Subcutaneous abdominal adipose tissue (tissue), 5 donors: ENCODE results near the gene PUS10.

Experiments
- H3K27ac ChIP-seq: one replicate; pipeline ENCODE4 v1.7.0; 2013; ENCODE audit warnings: low read depth, mild to moderate bottlenecking, inconsistent platforms, low read length, moderate library complexity
- H3K27me3 ChIP-seq, 5 donors: one replicate each; pipeline ENCODE4 v1.7.0; 2013; ENCODE audit warnings: low read length in 5 of 5, inconsistent platforms in 1 of 5; ENCODE audit not compliant: control insufficient read depth in 5 of 5, insufficient read depth in 4 of 5
- H3K36me3 ChIP-seq, 5 donors: one replicate each; pipeline ENCODE4 v1.7.0; 2013; ENCODE audit warnings: low read length in 5 of 5; ENCODE audit not compliant: control insufficient read depth in 5 of 5, insufficient read depth in 5 of 5
- H3K4me1 ChIP-seq, 5 donors: one replicate each; pipeline ENCODE4 v1.7.0; 2013; ENCODE audit warnings: low read length in 5 of 5, mild to moderate bottlenecking in 3 of 5, moderate library complexity in 1 of 5; ENCODE audit not compliant: control insufficient read depth in 5 of 5, insufficient read depth in 5 of 5
- H3K4me3 ChIP-seq, 5 donors: one replicate each; pipeline ENCODE4 v1.7.0; 2013; ENCODE audit warnings: low read length in 5 of 5, low read depth in 1 of 5
- H3K9ac ChIP-seq, 5 donors: one replicate each; pipeline ENCODE4 v1.7.0; 2013; ENCODE audit warnings: low read length in 5 of 5, mild to moderate bottlenecking in 4 of 5, moderate library complexity in 3 of 5
- H3K9me3 ChIP-seq, 5 donors: one replicate each; pipeline ENCODE4 v1.7.0; 2013; ENCODE audit warnings: low read length in 5 of 5; ENCODE audit not compliant: control insufficient read depth in 5 of 5
- donor health status: healthy.
- donor health status: healthy.
- donor health status: healthy.
- donor health status: healthy.
- donor health status: healthy.

Gene PUS10, protein sequence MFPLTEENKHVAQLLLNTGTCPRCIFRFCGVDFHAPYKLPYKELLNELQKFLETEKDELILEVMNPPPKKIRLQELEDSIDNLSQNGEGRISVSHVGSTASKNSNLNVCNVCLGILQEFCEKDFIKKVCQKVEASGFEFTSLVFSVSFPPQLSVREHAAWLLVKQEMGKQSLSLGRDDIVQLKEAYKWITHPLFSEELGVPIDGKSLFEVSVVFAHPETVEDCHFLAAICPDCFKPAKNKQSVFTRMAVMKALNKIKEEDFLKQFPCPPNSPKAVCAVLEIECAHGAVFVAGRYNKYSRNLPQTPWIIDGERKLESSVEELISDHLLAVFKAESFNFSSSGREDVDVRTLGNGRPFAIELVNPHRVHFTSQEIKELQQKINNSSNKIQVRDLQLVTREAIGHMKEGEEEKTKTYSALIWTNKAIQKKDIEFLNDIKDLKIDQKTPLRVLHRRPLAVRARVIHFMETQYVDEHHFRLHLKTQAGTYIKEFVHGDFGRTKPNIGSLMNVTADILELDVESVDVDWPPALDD

DNA sequence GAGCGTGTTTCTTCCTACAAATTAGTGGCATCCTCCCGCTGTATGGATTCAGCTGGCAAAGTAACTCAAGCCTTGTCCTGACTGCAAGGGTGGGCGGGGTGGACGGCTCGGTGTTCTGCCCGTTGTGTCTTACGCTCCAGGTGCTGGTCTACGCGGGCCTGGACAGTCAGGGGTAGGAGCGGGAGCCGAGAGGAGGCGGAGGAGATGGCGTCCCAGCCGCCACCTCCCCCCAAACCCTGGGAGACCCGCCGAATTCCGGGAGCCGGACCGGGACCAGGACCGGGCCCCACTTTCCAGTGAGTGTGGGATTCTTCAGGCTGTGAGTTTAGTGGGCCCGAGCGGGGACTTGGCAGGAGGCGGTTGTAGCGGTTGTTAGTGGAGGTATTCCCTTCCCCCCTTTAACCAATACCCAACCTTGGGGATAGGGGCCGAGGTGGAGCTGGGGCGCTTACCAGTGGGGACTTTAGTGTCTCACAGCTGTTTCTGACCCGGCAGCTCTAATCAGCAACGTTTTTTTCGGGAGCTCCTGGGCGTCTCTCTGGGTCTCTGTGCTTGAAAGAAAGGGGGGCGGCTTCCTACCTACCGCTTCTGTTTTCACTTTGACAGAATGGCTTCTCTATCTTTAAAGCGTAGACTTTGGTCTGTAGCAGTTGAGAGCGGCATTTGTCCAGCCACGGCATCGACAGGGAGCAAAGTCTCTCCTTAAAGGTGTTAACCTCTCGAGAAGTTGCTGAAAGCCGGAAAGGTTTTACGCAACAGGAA lies at the start of gene PUS10, which contains the start of gene PEX13:
Gene PUS10 (minus strand): TSS at position 700 of the 762 bp plus-strand sequence. CDS start 6,365 bp downstream, outside the sequence.
Gene PEX13 (plus strand): TSS at position 165 of the 762 bp plus-strand sequence. CDS start 40 bp downstream, at position 205.
- Histone ChIP-seq H3K36me3 (peaks cover 0 to 4% (median 0%) of the 10 kb centered on the region in 5 donors), H3K27me3 (no peaks in the 10 kb centered on the region), H3K9ac (peak within 1 kb of the TSS; percentile 95 to 99 (median 97)), H3K9me3 (no peaks in the 10 kb centered on the region), H3K4me3 (peak within 1 kb of the TSS; percentile 94 to 100 (median 100)), H3K4me1 (peaks cover 0 to 38% (median 30%) of the 10 kb centered on the region in 5 donors), H3K27ac (peak within 1 kb of the TSS; percentile 88)

DNA sequence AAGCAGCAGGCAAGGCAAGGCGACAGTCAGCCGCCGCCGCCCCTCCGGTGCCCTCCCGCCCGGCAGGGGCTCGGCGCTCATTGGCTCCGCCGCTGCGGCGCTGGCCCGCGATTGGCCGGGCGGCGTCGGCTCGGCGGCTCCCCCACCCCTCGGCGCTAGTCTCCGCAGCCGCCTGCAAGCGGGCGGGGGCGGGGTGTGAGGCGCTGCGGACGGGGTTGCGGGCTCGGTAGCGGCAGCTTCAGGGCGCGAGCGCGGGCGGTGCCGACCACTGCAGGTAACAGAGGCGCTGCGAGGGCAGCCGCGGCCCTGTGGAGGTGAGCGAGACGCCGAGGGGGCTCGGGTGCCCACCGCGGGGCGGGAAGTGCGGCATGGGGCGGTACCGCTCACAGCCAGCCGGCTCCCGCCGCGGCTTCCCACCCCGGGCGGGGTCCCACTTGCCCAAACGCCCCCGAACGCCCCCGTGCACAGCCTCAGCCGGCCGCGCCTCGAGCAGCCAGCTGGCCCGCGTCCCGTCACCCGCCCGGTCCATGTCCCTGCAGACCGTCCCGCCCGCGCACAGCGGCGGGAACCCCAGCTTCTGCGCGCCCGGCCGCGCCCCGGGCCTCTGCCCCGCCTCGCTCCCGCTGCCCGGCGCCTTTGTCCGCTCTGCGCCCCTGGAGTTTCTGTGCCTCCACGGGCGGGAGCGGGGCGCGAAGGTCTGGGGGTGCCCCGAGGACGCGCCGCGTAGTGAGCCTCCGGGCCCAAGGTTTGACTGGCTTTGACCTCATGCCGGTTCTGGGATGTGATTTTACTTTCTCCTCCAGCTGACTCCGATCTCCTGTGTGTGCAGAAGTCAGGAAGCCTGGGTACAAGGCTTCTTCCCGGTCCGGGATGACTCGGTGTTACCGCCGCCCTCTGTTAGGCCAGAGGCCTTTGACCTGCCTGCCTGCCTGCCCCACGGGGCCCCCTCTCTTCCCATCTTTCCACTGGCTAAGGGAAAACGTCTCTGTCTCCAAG lies 48.0 kb upstream of the PUS10 start, which contains the start of gene SANBR:
Gene SANBR (plus strand): TSS at position 158 of the 996 bp plus-strand sequence. CDS start 4,480 bp downstream, outside the sequence.
- Histone ChIP-seq H3K27ac (peak within 1 kb of the TSS; percentile 86), H3K9me3 (no peaks in the 10 kb centered on the region), H3K27me3 (no peaks in the 10 kb centered on the region), H3K4me3 (peak within 1 kb of the TSS; percentile 68 to 97 (median 86)), H3K36me3 (peaks cover 0 to 12% (median 4%) of the 10 kb centered on the region in 5 donors), H3K4me1 (peaks cover 0 to 14% (median 9%) of the 10 kb centered on the region in 5 donors), H3K9ac (peak within 1 kb of the TSS in 4 of 5 donors; percentile 76 to 80 (median 80))

GRCh38 chr2:61059382-61059781 lies 41.3 kb upstream of the PUS10 start:
- no peaks in the 10 kb centered on the region for H3K9me3 ChIP-seq
- no peak overlapping the region for H3K9ac ChIP-seq
- H3K36me3 ChIP-seq, result peaks cover 0 to 4% (median 3%) of the 10 kb centered on the region in 5 donors
- peaks cover 0 to 3% (median 0%) of the 10 kb centered on the region in 5 donors for H3K4me1 ChIP-seq
- no peak overlapping the region for H3K4me3 ChIP-seq
- H3K27me3 ChIP-seq, result no peaks in the 10 kb centered on the region
- no peak overlapping the region for H3K27ac ChIP-seq

DNA sequence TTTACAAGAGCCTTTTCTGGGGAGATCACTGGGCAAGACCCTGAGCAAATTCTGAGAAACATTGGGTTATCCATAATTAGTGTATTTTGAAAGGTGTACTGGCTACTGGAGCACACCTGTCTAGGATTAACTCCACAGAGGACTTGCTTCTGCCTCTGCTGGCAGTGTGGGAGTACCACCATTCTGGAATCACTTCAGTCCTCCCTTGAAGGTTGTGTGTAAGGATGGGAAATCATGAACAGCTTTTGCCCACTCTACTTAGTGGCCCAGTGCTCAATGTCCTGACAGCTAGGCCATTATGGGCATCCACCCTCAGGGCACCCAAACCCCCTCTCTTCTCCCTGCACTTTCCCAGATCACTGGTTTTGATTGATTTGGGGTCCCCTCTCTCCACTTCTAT lies 39.5 kb upstream of the PUS10 start:
- H3K4me1 ChIP-seq, result peaks cover 0 to 3% (median 0%) of the 10 kb centered on the region in 5 donors
- H3K27me3 ChIP-seq, result no peaks in the 10 kb centered on the region
- no peak overlapping the region for H3K9ac ChIP-seq
- H3K9me3 ChIP-seq, result no peaks in the 10 kb centered on the region
- H3K4me3 ChIP-seq, result no peak overlapping the region
- peaks cover 0 to 9% (median 3%) of the 10 kb centered on the region in 5 donors for H3K36me3 ChIP-seq
- H3K27ac ChIP-seq, result no peak overlapping the region

DNA sequence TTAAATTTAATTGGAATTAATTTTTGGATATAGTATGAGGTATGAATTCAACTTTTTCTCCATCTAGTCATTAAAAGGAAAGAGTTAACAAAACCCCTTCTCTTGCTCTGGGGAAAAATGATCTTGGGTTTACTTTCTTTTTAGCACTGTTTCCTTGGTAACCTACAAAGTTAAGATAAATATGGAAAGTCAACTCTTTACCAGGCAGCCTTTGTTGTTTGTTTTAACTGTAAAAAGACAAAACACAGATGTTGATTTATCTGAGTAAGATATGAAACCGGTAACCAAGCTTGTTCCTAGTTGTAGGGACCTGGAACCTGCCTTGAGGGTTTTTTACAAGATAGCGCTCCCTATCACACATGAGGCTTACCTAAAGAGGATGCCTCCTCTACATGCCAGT lies 37.5 kb upstream of the PUS10 start:
- Histone ChIP-seq H3K27ac (no peak overlapping the region), H3K4me3 (no peak overlapping the region), H3K27me3 (no peaks in the 10 kb centered on the region), H3K36me3 (peaks cover 0 to 9% (median 3%) of the 10 kb centered on the region in 5 donors), H3K4me1 (peaks cover 0 to 3% (median 0%) of the 10 kb centered on the region in 5 donors), H3K9me3 (no peaks in the 10 kb centered on the region), H3K9ac (no peak overlapping the region)

GRCh38 chr2:61045999-61046398 lies 27.9 kb upstream of the PUS10 start:
- peak overlapping the region; percentile 42 for H3K27ac ChIP-seq
- H3K9me3 ChIP-seq, result no peaks in the 10 kb centered on the region
- no peak overlapping the region for H3K4me3 ChIP-seq
- H3K27me3 ChIP-seq, result no peaks in the 10 kb centered on the region
- H3K9ac ChIP-seq, result no peak overlapping the region
- peaks cover 7 to 26% (median 16%) of the 10 kb centered on the region in 5 donors for H3K36me3 ChIP-seq
- peaks cover 0 to 17% (median 5%) of the 10 kb centered on the region in 5 donors for H3K4me1 ChIP-seq

DNA sequence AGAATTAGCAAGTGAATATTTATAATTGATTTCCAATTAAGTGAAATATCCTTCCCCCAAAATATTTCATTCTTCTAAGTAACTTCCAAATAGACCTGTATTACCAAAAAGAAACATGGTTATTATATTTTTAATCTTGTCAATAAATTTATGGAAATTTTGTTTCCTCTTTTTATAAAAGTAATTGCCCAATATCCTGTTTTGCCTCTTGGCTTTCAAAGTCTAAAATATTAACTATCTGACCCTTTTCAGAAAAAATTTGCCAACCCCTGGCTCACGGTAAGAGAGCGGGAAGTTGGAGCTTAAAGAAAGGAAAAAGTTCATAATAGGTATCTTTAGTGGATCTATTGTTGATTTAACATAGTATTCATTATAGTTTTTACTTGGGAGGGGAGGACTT lies 27.2 kb upstream of the PUS10 start:
- Histone ChIP-seq H3K27me3 (no peaks in the 10 kb centered on the region), H3K4me3 (no peak overlapping the region), H3K9ac (no peak overlapping the region), H3K4me1 (peaks cover 0 to 17% (median 5%) of the 10 kb centered on the region in 5 donors), H3K36me3 (peaks cover 7 to 24% (median 16%) of the 10 kb centered on the region in 5 donors), H3K9me3 (no peaks in the 10 kb centered on the region), H3K27ac (peak overlapping the region; percentile 42)

DNA sequence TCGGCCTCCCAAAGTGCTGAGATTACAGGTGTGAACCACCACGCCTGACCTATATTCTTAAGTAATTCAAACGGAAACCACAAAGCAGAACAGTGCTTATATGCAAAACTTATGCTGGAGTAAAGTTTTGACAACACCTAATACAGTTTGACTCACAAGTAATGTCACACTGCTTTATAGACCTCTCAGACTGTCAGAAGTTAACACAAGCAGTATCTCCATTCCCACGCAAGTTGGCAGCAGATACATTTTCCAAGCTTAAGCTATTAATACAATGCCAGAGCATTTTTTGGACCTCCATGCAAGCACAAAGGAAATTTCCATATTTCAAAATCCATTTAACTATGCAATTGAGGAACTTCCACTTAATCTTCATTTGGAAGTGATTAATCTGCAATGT lies 26.6 kb upstream of the PUS10 start:
- Histone ChIP-seq H3K27ac (peak overlapping the region; percentile 42), H3K4me1 (peaks cover 0 to 17% (median 5%) of the 10 kb centered on the region in 5 donors), H3K4me3 (no peak overlapping the region), H3K9me3 (no peaks in the 10 kb centered on the region), H3K9ac (peak overlapping the region in 1 of 5 donors; percentile 30), H3K27me3 (no peaks in the 10 kb centered on the region), H3K36me3 (peaks cover 7 to 19% (median 16%) of the 10 kb centered on the region in 5 donors)

- H3K4me3 ChIP-seq, result no peak overlapping the region
- no peaks in the 10 kb centered on the region for H3K27me3 ChIP-seq
- H3K4me1 ChIP-seq, result peaks cover 0 to 17% (median 5%) of the 10 kb centered on the region in 5 donors
- H3K27ac ChIP-seq, result peak overlapping the region; percentile 17
- H3K9ac ChIP-seq, result no peak overlapping the region
- H3K36me3 ChIP-seq, result peaks cover 0 to 5% (median 3%) of the 10 kb centered on the region in 5 donors
- no peaks in the 10 kb centered on the region for H3K9me3 ChIP-seq
Measured at GRCh38 chr2:61042807-61043206, 24.8 kb upstream of the PUS10 start.
